Measurements from ENCODE around the gene LNX2. TPM values are rescaled to one million over a fixed set of nuclear protein-coding genes. Genes with fewer than 3 reads are reported as not detected.
A peak's percentile ranks its signal among the peaks of the same experiment; 100 is the strongest.

The LNX2 gene
- total RNA-seq = 3.7 TPM

DNA sequence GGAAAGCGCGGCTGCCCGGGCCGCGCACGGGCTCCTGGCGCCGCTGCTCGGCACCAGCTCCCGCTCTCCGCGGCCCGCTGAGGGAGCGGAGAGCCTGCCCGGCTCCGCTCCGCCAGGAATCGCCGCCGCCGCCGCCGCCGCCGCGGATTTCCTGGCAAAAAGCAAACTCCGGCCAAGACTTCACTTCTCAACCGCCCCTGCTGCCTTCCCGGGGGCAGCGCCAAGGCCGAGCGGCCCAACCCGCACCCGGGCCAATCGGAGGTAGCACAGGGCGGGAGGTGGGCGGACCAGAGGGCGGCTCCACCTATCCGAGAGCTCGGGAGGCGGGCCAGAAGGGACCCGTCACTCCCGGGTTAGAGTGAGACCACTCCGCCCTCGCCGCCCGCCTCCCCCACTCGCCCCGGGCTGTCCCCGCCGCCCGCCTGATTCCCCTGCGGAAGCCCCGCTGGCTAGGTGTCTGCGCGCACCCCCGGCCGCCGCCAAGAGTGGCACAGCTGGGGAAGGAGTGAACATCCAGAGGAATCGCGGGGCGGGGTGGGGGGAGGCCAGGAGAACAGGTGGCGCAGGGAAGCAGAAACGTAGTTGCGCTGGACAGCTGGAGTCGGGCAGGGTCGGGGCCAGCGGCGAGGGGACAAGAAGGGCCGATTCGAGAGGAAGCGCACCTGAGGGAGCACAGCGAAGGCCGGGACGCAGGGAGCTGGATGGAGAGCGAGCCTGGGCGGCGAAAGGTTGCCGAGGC, at the start of gene LNX2:
TSS of gene LNX2 (minus strand) at position 153 of the 739 bp plus-strand sequence. CDS start 38,826 bp downstream, outside the sequence.
- no peaks in the 10 kb centered on the region for H3K9me3 ChIP-seq
- intact Hi-C loops (cut with DNase I) = loop anchor here (1.0 to 10.0 kb wide), 10 partner anchors 14 to 1974 kb away; partner anchors contain the start of genes GTF3A, MTIF3, PAN3 and RASL11A
- TF ChIP-seq, protein P1, sequence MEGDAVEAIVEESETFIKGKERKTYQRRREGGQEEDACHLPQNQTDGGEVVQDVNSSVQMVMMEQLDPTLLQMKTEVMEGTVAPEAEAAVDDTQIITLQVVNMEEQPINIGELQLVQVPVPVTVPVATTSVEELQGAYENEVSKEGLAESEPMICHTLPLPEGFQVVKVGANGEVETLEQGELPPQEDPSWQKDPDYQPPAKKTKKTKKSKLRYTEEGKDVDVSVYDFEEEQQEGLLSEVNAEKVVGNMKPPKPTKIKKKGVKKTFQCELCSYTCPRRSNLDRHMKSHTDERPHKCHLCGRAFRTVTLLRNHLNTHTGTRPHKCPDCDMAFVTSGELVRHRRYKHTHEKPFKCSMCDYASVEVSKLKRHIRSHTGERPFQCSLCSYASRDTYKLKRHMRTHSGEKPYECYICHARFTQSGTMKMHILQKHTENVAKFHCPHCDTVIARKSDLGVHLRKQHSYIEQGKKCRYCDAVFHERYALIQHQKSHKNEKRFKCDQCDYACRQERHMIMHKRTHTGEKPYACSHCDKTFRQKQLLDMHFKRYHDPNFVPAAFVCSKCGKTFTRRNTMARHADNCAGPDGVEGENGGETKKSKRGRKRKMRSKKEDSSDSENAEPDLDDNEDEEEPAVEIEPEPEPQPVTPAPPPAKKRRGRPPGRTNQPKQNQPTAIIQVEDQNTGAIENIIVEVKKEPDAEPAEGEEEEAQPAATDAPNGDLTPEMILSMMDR (IDR thresholded peaks at IDR 0.05) = no peak
- H3K27me3 ChIP-seq = no peaks in the 10 kb centered on the region
- H3K27ac ChIP-seq = peak within 1 kb of the TSS; percentile 95 to 97
- peaks cover 0 to 14% of the 10 kb centered on the region in 2 donors for H3K4me1 ChIP-seq
- H3K4me3 ChIP-seq = peak within 1 kb of the TSS; percentile 72 to 95
- peaks cover 0 to 6% of the 10 kb centered on the region in 2 donors for H3K36me3 ChIP-seq
- DNase-seq (ENCODE audit: low spot score in 2 of 2) = peak; percentile 95 to 99

DNA sequence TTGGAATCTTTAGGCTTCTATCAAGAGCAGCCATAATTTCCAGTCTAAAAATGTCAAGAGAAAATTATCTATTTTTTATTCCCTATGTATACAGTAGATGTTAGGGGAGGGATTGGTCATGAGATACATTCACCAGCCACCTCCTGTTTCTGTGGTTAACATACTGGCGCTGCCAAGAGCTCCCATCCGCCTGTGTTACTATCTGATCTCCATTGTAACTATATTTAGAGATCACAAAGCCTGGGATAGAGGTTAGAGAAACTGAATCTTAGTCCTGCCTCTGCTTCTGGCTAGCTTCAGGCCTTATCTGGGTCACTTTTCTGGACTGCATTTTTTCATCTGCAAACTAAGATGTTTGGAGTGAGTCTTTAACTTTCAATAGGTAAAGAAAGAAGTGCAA, 47.6 kb upstream of the LNX2 start:
- DNase-seq (ENCODE audit: low spot score in 2 of 2) = no peak
- intact Hi-C loops (cut with DNase I) = no loop called here
- peaks cover 3 to 10% of the 10 kb centered on the region in 2 donors for H3K36me3 ChIP-seq
- H3K4me3 ChIP-seq = no peak overlapping the region
- no peaks in the 10 kb centered on the region for H3K9me3 ChIP-seq
- H3K27ac ChIP-seq = no peak overlapping the region
- TF ChIP-seq, protein P1 (IDR thresholded peaks at IDR 0.05) = no peak
- no peaks in the 10 kb centered on the region for H3K27me3 ChIP-seq
- H3K4me1 ChIP-seq = no peaks in the 10 kb centered on the region

DNA sequence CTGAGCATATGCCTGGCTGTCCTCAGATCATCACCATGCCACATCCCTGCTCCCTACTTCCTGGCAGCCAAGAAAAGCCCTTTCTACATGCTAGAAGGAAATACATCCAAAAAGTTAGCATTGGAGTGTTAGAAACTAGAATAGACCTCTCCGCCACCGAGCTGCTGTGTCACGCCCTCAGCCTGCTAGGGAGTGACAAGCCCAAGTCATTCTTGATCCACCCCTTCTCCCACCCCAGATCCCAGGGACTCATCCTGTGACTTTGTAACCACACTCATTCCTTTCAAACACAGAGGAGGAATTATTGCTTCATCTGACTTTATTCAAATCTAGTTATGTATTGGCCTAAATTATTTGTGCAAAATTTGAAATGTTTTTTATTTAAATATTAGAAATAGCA, 46.6 kb upstream of the LNX2 start:
- Histone ChIP-seq H3K4me1 (no peaks in the 10 kb centered on the region), H3K4me3 (no peak overlapping the region), H3K36me3 (peaks cover 3 to 10% of the 10 kb centered on the region in 2 donors), H3K9me3 (no peaks in the 10 kb centered on the region), H3K27me3 (no peaks in the 10 kb centered on the region), H3K27ac (no peak overlapping the region)
- no peak for DNase-seq (ENCODE audit: low spot score in 2 of 2)
- TF ChIP-seq, protein P1 (IDR thresholded peaks at IDR 0.05) = no peak
- intact Hi-C loops (cut with DNase I) = no loop called here

DNA sequence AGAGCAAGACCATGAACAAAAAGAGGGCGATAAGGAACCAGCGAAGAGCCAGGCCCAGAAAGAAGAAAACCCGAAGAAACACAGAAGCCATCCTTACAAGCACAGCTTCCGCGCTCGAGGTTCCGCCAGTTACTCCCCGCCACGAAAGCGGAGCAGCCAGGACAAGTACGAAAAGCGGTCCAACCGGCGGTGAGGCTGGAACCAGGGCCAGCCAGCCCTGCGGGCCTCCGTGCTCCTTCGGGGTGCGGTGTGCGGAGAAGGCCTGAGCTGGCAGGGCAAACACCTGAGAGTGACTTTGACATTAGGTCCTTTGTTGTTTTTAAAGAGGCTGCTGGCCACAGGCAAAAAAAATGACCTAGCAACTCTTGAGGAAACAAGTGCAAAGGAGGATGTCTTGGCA, 45.4 kb upstream of the LNX2 start:
- no peak for DNase-seq (ENCODE audit: low spot score in 2 of 2)
- Histone ChIP-seq H3K4me3 (no peak overlapping the region), H3K36me3 (peaks cover 3 to 10% of the 10 kb centered on the region in 2 donors), H3K9me3 (no peaks in the 10 kb centered on the region), H3K4me1 (no peaks in the 10 kb centered on the region), H3K27me3 (no peaks in the 10 kb centered on the region), H3K27ac (no peak overlapping the region)
- TF ChIP-seq, protein P1 (IDR thresholded peaks at IDR 0.05) = no peak
- intact Hi-C loops (cut with DNase I) = no loop called here

DNA sequence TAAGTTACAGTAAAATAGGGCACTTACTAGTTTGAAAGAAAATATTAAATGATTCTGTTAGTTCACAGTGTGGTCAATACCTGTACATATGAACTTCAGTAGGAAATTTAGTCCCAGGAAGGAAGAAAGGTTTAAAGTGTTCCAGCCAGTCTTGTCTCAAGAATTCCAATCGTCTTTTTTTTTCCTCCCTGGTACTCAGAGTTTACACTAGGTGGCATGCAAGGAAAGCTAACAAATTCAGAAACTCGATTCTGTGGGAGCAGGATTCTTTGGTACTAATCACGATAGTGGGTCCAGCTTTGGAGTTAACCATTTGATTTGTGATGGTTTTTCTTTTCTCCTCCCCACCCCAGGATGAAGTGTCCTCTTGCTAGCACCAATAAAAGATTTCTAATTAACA, 45.0 kb upstream of the LNX2 start:
- TF ChIP-seq, protein P1 (IDR thresholded peaks at IDR 0.05) = no peak
- Histone ChIP-seq H3K27ac (no peak overlapping the region), H3K4me1 (no peaks in the 10 kb centered on the region), H3K4me3 (no peak overlapping the region), H3K9me3 (no peaks in the 10 kb centered on the region), H3K27me3 (no peaks in the 10 kb centered on the region), H3K36me3 (peaks cover 3 to 11% of the 10 kb centered on the region in 2 donors)
- DNase-seq (ENCODE audit: low spot score in 2 of 2) = no peak
- intact Hi-C loops (cut with DNase I) = no loop called here
